GM23338 (cell line): ENCODE results near the gene ECHDC3. TPM values are rescaled to one million over a fixed set of nuclear protein-coding genes. Genes with fewer than 3 reads are reported as not detected.

ENCODE experiments used
- ATAC-seq: fragments of 200-7000 bp; cut with Tn5 transposase; 3 replicates; pipeline ENCODE4 v1.9.1; 2020
- DNase-seq: peaks from one replicate; pipeline ENCODE4 v3.0.0-alpha.2; 2015; ENCODE audit warnings: low spot score
- H2AFZ ChIP-seq: fragments of 200-600 bp; sonication (generic); 2 replicates; pipeline ENCODE4 v1.8.0; 2016; ENCODE audit warnings: antibody characterized with exemption, mild to moderate bottlenecking, moderate library complexity
- H3F3A ChIP-seq: fragments of 200-600 bp; sonication (generic); replicated peaks from 2 replicates; pipeline ENCODE4 v1.8.0; 2017; ENCODE audit warnings: antibody characterized with exemption, mixed run types, low read depth
- H3K27ac ChIP-seq: fragments of 200-600 bp; sonication (generic); 2 replicates; pipeline ENCODE4 v1.6.1; 2016; ENCODE audit warnings: low read depth
- H3K27me3 ChIP-seq: fragments of 200-600 bp; sonication (generic); 2 replicates; pipeline ENCODE4 v1.8.0; 2016; ENCODE audit warnings: mild to moderate bottlenecking, mixed run types, moderate library complexity; ENCODE audit not compliant: insufficient read depth
- H3K36me3 ChIP-seq: fragments of 200-600 bp; sonication (generic); 2 replicates; pipeline ENCODE4 v1.8.0; 2016; ENCODE audit warnings: mild to moderate bottlenecking; ENCODE audit not compliant: insufficient read depth
- H3K4me1 ChIP-seq: fragments of 200-600 bp; sonication (generic); 2 replicates; pipeline ENCODE4 v1.8.0; 2016; ENCODE audit warnings: mild to moderate bottlenecking, moderate library complexity; ENCODE audit not compliant: insufficient read depth
- H3K4me2 ChIP-seq: fragments of 200-600 bp; sonication (generic); 2 replicates; pipeline ENCODE4 v1.7.1; 2017; ENCODE audit warnings: mixed run types
- H3K4me3 ChIP-seq: fragments of 200-600 bp; sonication (generic); 2 replicates; pipeline ENCODE4 v1.6.1; 2016; ENCODE audit warnings: mixed run types
- H3K79me2 ChIP-seq: fragments of 200-600 bp; sonication (generic); replicated peaks from 2 replicates; pipeline ENCODE4 v1.8.0; 2017; ENCODE audit warnings: mild to moderate bottlenecking; ENCODE audit not compliant: insufficient read depth
- H3K9me2 ChIP-seq: fragments of 200-600 bp; sonication (generic); 2 replicates; pipeline ENCODE4 v1.8.0; 2017; ENCODE audit not compliant: insufficient read depth
- H4K20me1 ChIP-seq: fragments of 200-600 bp; sonication (generic); replicated peaks from 2 replicates; pipeline ENCODE4 v1.8.0; 2017; ENCODE audit warnings: mild to moderate bottlenecking; ENCODE audit not compliant: insufficient read depth
- H3K27ac Mint-ChIP-seq: 2 replicates; pipeline ENCODE4 v1.8.0; 2020; ENCODE audit warnings: inconsistent platforms, mild to moderate bottlenecking, moderate library complexity, mixed read lengths
- H3K27me3 Mint-ChIP-seq: 3 replicates; pipeline ENCODE4 v1.8.0; 2022; ENCODE audit warnings: low read depth, mild to moderate bottlenecking, moderate library complexity, mixed read lengths, inconsistent platforms; ENCODE audit not compliant: insufficient read depth, poor library complexity
- H3K36me3 Mint-ChIP-seq: 3 replicates; pipeline ENCODE4 v1.8.0; 2021; ENCODE audit warnings: low read depth, mild to moderate bottlenecking, inconsistent platforms, moderate library complexity, mixed read lengths
- H3K4me1 Mint-ChIP-seq: 3 replicates; pipeline ENCODE4 v1.8.0; 2020; ENCODE audit warnings: mild to moderate bottlenecking, inconsistent platforms, mixed read lengths
- H3K4me3 Mint-ChIP-seq: 3 replicates; pipeline ENCODE4 v1.8.0; 2021; ENCODE audit warnings: moderate library complexity, mild to moderate bottlenecking, inconsistent platforms, mixed read lengths
- H3K9me3 Mint-ChIP-seq: 3 replicates; pipeline ENCODE4 v1.8.0; 2020; ENCODE audit warnings: moderate library complexity, mild to moderate bottlenecking, inconsistent platforms, mixed read lengths
- CREB1 ChIP-seq: fragments of 250-450 bp; sonication (Bioruptor Pico); IDR thresholded peaks from 2 replicates; pipeline ENCODE4 v1.5.0; 2020; ENCODE audit warnings: low read depth, mild to moderate bottlenecking, moderate library complexity
- CTCF ChIP-seq, 2 experiments: fragments of 200-600 bp in 1 of 2; sonication (generic) in 1 of 2; conservative IDR thresholded peaks; 2 replicates each; pipeline versions ENCODE4 v1.5.1 to v1.6.1; 2016 to 2017; ENCODE audit warnings: antibody characterized with exemption in 2 of 2, low read depth in 2 of 2, mild to moderate bottlenecking in 2 of 2, moderate library complexity in 1 of 2
- ETS1 ChIP-seq: IDR thresholded peaks from 2 replicates; pipeline ENCODE4 v1.6.1; 2016; ENCODE audit warnings: antibody characterized with exemption
- EZH2 ChIP-seq: fragments of 200-600 bp; sonication (generic); IDR thresholded peaks from one replicate; pipeline ENCODE4 v1.8.0; 2017; ENCODE audit warnings: antibody characterized with exemption, mild to moderate bottlenecking, low read depth; ENCODE audit not compliant: unreplicated experiment
- EZH2phosphoT487 ChIP-seq: fragments of 200-600 bp; sonication (generic); IDR thresholded peaks from one replicate; pipeline ENCODE4 v1.8.1; 2018; ENCODE audit warnings: antibody characterized with exemption; ENCODE audit not compliant: unreplicated experiment
- JUNB ChIP-seq: IDR thresholded peaks from one replicate; pipeline ENCODE4 v1.6.1; 2016; ENCODE audit warnings: antibody characterized with exemption; ENCODE audit not compliant: unreplicated experiment
- NANOG ChIP-seq: IDR thresholded peaks from 2 replicates; pipeline ENCODE4 v1.6.1; 2016; ENCODE audit warnings: antibody characterized with exemption, borderline replicate concordance
- POLR2AphosphoS5 ChIP-seq: IDR thresholded peaks from 2 replicates; pipeline ENCODE4 v1.6.1; 2016; ENCODE audit warnings: antibody characterized with exemption, low read depth
- REST ChIP-seq: IDR thresholded peaks from one replicate; pipeline ENCODE4 v1.6.1; 2018; ENCODE audit warnings: antibody characterized with exemption; ENCODE audit not compliant: unreplicated experiment
- STAT1 ChIP-seq: IDR thresholded peaks from one replicate; pipeline ENCODE4 v1.6.1; 2016; ENCODE audit warnings: antibody characterized with exemption; ENCODE audit not compliant: unreplicated experiment
- ZNF114 ChIP-seq: fragments of 250-450 bp; sonication (Bioruptor Pico); IDR thresholded peaks from 2 replicates; pipeline ENCODE4 v1.5.0; 2020; ENCODE audit warnings: mild to moderate bottlenecking, moderate library complexity
- ZNF331 ChIP-seq: fragments of 250-450 bp; sonication (Bioruptor Pico); IDR thresholded peaks from 2 replicates; pipeline ENCODE4 v1.5.0; 2020; ENCODE audit warnings: low read depth, mild to moderate bottlenecking, moderate library complexity
- ZNF462 ChIP-seq: fragments of 250-450 bp; sonication (Bioruptor Pico); IDR thresholded peaks from 2 replicates; pipeline ENCODE4 v1.5.0; 2020; ENCODE audit warnings: mild to moderate bottlenecking, moderate library complexity
- polyA plus RNA-seq: library from polyadenylated mRNA; unstranded; fragments of >200 nt; fragmentation: Nextera tagmentation; extraction: Ambion mirVana; gene quantifications from 2 replicates; pipeline ENCODE4 v1.2.1, GENCODE V29; 2016
- total RNA-seq: library from RNA; depleted of rRNA; stranded (reverse); fragments of >200 nt; shearing (Covaris generic); gene quantifications from 2 replicates; pipeline ENCODE4 v1.2.3, GENCODE V29; 2014

Gene ECHDC3
- total and polyA plus RNA-seq, 2 experiments from 2014 or later: 16.3 to 50.1 TPM

GRCh38 chr10:11805792-11806191 lies 63.6 kb downstream of the ECHDC3 start:
- Histone ChIP-seq H3K4me3 (no peak overlapping the region), H3K27me3 (no peaks in the 10 kb centered on the region), H3K4me1 (no peaks in the 10 kb centered on the region; the same call in 1 of the 2 replicates), H2AFZ (0 out of 2 replicates have a peak overlapping the region, but pooled peaks have one; percentile 81), H3K4me2 (no peak overlapping the region), H3K27ac (no peak overlapping the region), H3K79me2 (no peaks in the 10 kb centered on the region), H3K9me2 (no peaks in the 10 kb centered on the region), H3F3A (no peaks in the 10 kb centered on the region), H4K20me1 (no peaks in the 10 kb centered on the region), H3K36me3 (no peaks in the 10 kb centered on the region)
- TF ChIP-seq EZH2phosphoT487 (no peak), CTCF (conservative IDR thresholded peaks at IDR 0.05; ENCODE audit: low read depth in 2 of 2) (no peak), EZH2 (no peak), STAT1 (no peak), ZNF462 (no peak), ZNF114 (no peak), POLR2AphosphoS5 (no peak), CREB1 (CRISPR knock-in tag) (no peak), ETS1 (no peak), ZNF331 (CRISPR knock-in tag) (no peak), REST (no peak), NANOG (no peak), JUNB (no peak)
- H3K27me3 Mint-ChIP-seq: peaks cover 3% of the 10 kb centered on the region
- DNase-seq (no peak), ATAC-seq (no peak)
- H3K36me3 Mint-ChIP-seq: no peaks in the 10 kb centered on the region
- no peak overlapping the region for H3K27ac Mint-ChIP-seq
- no peak overlapping the region for H3K4me3 Mint-ChIP-seq
- peaks cover 6% of the 10 kb centered on the region for H3K4me1 Mint-ChIP-seq
- H3K9me3 Mint-ChIP-seq: peaks cover 9% of the 10 kb centered on the region; the same call in 1 of the 3 replicates
